Measurements from ENCODE around the gene KREMEN1.

GRCh38 chr22:29208502-29208862 is 135.6 kb downstream of the KREMEN1 start:
- TF ChIP-seq CTCF (IDR thresholded peaks at IDR 0.05) (no peak), POLR2AphosphoS5 (IDR thresholded peaks at IDR 0.05) (no peak), POLR2A (IDR thresholded peaks at IDR 0.05) (no peak)

Measured in upper lobe of left lung (tissue), 4 donors.